SK-N-SH (cell line): ENCODE data around the gene PCBP3. TPM values are rescaled to one million over a fixed set of nuclear protein-coding genes. Genes with fewer than 3 reads are reported as not detected.

Source experiments
- CTCF ChIA-PET: fragments of 300-600, 350-600 bp; formaldehyde crosslinking; extraction: SDS; loops from one replicate; lab custom pipeline; 2021; lab: Yijun Ruan, JAX
- POLR2A ChIA-PET: fragments of 350-600 bp; sonication (Branson Sonifier 250); formaldehyde crosslinking; extraction: SDS; loops from one replicate; lab custom pipeline; 2020; ENCODE audit warnings: antibody characterized with exemption, inconsistent platforms; lab: Yijun Ruan, JAX
- DNase-seq: peaks from one replicate; pipeline ENCODE4 v3.0.0; 2012
- H2AFZ ChIP-seq: fragments of 200-600 bp; sonication (generic); 2 replicates; pipeline ENCODE4 v1.8.1; 2016; ENCODE audit warnings: antibody characterized with exemption, mild to moderate bottlenecking, low read depth
- H3F3A ChIP-seq: fragments of 200-600 bp; sonication (generic); replicated peaks from 2 replicates; pipeline ENCODE3; 2016; ENCODE audit warnings: antibody characterized with exemption, mild to moderate bottlenecking; ENCODE audit not compliant: insufficient read depth
- H3K27ac ChIP-seq, 2 experiments: fragments of 200-500 bp in 1 of 2; fragments of 200-600 bp in 1 of 2; sonication (Bioruptor generic) in 1 of 2; sonication (generic), shearing (Covaris generic) in 1 of 2; 2 replicates each; pipeline versions ENCODE4 v1.5.1 to v1.6.1; 2014 to 2016; ENCODE audit warnings: low read depth in 2 of 2, inconsistent platforms in 1 of 2, low read length in 1 of 2, mild to moderate bottlenecking in 1 of 2, mixed read lengths in 1 of 2
- H3K27me3 ChIP-seq: fragments of 200-600 bp; sonication (generic), shearing (Covaris generic); 2 replicates; pipeline ENCODE4 v1.6.1; 2016; ENCODE audit warnings: mixed run types; ENCODE audit not compliant: insufficient read depth
- H3K36me3 ChIP-seq, 2 experiments: fragments of 200-500 bp in 1 of 2; fragments of 200-600 bp in 1 of 2; sonication (Bioruptor generic) in 1 of 2; sonication (generic) in 1 of 2; replicated peaks in 1 of 2; 2 replicates each; pipeline versions ENCODE3 to v1.5.1; 2014 to 2016; ENCODE audit warnings: low read length in 1 of 2, mild to moderate bottlenecking in 1 of 2; ENCODE audit not compliant: insufficient read depth in 2 of 2, control insufficient read depth in 1 of 2
- H3K4me1 ChIP-seq, 2 experiments: fragments of 200-500 bp in 1 of 2; fragments of 200-600 bp in 1 of 2; sonication (Bioruptor generic) in 1 of 2; sonication (generic), shearing (Covaris generic) in 1 of 2; 2 replicates each; pipeline versions ENCODE4 v1.5.1 to v1.6.1; 2014 to 2016; ENCODE audit warnings: low read depth in 1 of 2, low read length in 1 of 2, mixed run types in 1 of 2; ENCODE audit not compliant: insufficient read depth in 2 of 2, control insufficient read depth in 1 of 2
- H3K4me2 ChIP-seq: fragments of 200-600 bp; sonication (generic), shearing (Covaris generic); 2 replicates; pipeline ENCODE4 v1.6.1; 2017; ENCODE audit warnings: mixed run types
- H3K4me3 ChIP-seq, 2 experiments: fragments of 200-500 bp in 1 of 2; fragments of 200-600 bp in 1 of 2; sonication (Bioruptor generic) in 1 of 2; sonication (generic), shearing (Covaris generic) in 1 of 2; 2 replicates each; pipeline versions ENCODE4 v1.5.1 to v1.8.1; 2014 to 2016; ENCODE audit warnings: low read depth in 2 of 2, inconsistent platforms in 1 of 2, low read length in 1 of 2, mild to moderate bottlenecking in 1 of 2, mixed read lengths in 1 of 2, moderate library complexity in 1 of 2
- H3K79me2 ChIP-seq: fragments of 200-600 bp; sonication (generic); 2 replicates; pipeline ENCODE4 v1.8.1; 2017; ENCODE audit warnings: mild to moderate bottlenecking; ENCODE audit not compliant: insufficient read depth
- H3K9ac ChIP-seq: fragments of 200-600 bp; sonication (generic); 2 replicates; pipeline ENCODE4 v1.6.1; 2017; ENCODE audit warnings: mixed run types
- H3K9me2 ChIP-seq: fragments of 200-600 bp; sonication (generic); 2 replicates; pipeline ENCODE4 v1.6.1; 2017; ENCODE audit warnings: mixed run types
- H3K9me3 ChIP-seq: fragments of 200-600 bp; sonication (generic); 2 replicates; pipeline ENCODE4 v1.6.1; 2017; ENCODE audit warnings: mixed run types, mild to moderate bottlenecking, moderate library complexity
- H4K20me1 ChIP-seq: fragments of 200-600 bp; sonication (generic); 2 replicates; pipeline ENCODE4 v1.6.1; 2017; ENCODE audit warnings: mild to moderate bottlenecking, mixed run types; ENCODE audit not compliant: insufficient read depth
- CTCF ChIP-seq: fragments of 200-600 bp; sonication (generic); IDR thresholded peaks from 2 replicates; pipeline ENCODE4 v1.6.1; 2017; ENCODE audit warnings: antibody characterized with exemption, mild to moderate bottlenecking, moderate library complexity
- EP300 ChIP-seq, 2 experiments: IDR thresholded peaks; 2 replicates each; pipeline versions ENCODE4 v1.4.0 to v1.6.1; 2012; ENCODE audit warnings: borderline replicate concordance in 1 of 2, low read depth in 1 of 2, low read length in 1 of 2
- EZH2phosphoT487 ChIP-seq: fragments of 200-600 bp; sonication (generic); IDR thresholded peaks from 2 replicates; pipeline ENCODE4 v1.6.1; 2017; ENCODE audit warnings: low read depth, mixed run types, mild to moderate bottlenecking, antibody characterized with exemption, moderate library complexity, borderline replicate concordance
- FOSL2 ChIP-seq: IDR thresholded peaks from 2 replicates; pipeline ENCODE4 v1.4.0; 2012; ENCODE audit warnings: low read depth, mild to moderate bottlenecking, moderate library complexity, borderline replicate concordance
- FOXJ3 ChIP-seq: sonication (generic); formaldehyde crosslinking; IDR thresholded peaks from 2 replicates; pipeline ENCODE4 v1.5.1; 2020; ENCODE audit warnings: mild to moderate bottlenecking, missing genetic modification reagents
- FOXM1 ChIP-seq: IDR thresholded peaks from 2 replicates; pipeline ENCODE4 v1.4.0; 2012; ENCODE audit warnings: low read depth, mild to moderate bottlenecking
- NFIC ChIP-seq: IDR thresholded peaks from 2 replicates; pipeline ENCODE4 v1.4.0; 2012; ENCODE audit warnings: borderline replicate concordance
- PBX3 ChIP-seq: IDR thresholded peaks from 2 replicates; pipeline ENCODE4; 2012
- POLR2AphosphoS5 ChIP-seq: IDR thresholded peaks from 2 replicates; pipeline ENCODE4 v1.6.1; 2012; ENCODE audit warnings: low read depth, low read length
- SIN3A ChIP-seq: IDR thresholded peaks from 2 replicates; pipeline ENCODE4 v1.6.1; 2012; ENCODE audit warnings: low read depth, mild to moderate bottlenecking, low read length, moderate library complexity, borderline replicate concordance
- TAF1 ChIP-seq: IDR thresholded peaks from 2 replicates; pipeline ENCODE4 v1.6.1; 2012; ENCODE audit warnings: low read depth, mild to moderate bottlenecking, low read length, moderate library complexity, borderline replicate concordance
- TEAD4 ChIP-seq: IDR thresholded peaks from 2 replicates; pipeline ENCODE4 v1.4.0; 2012; ENCODE audit warnings: mild to moderate bottlenecking, borderline replicate concordance; ENCODE audit not compliant: insufficient read depth
- USF1 ChIP-seq: IDR thresholded peaks from 2 replicates; pipeline ENCODE4 v1.4.0; 2012; ENCODE audit warnings: low read depth, borderline replicate concordance
- USF2 ChIP-seq: fragments of 150-350 bp; IDR thresholded peaks from 2 replicates; pipeline ENCODE4 v1.6.1; 2017; ENCODE audit warnings: antibody characterized with exemption, low read length, low read depth, borderline replicate concordance
- WGBS: methylation state at CpG from one replicate; pipeline ENCODE4 v1.1.6; 2017; ENCODE audit warnings: low lambda C conversion rate; 5-methylcytosine and 5-hydroxymethylcytosine counted together
- polyA plus RNA-seq, 3 experiments: library from polyadenylated mRNA; depleted of rRNA; stranded (reverse); fragments of >200 nt; gene quantifications; 2 replicates each; pipeline ENCODE4 v1.2.3, GENCODE V29; 2012

Gene PCBP3
- polyA plus RNA-seq, 1 of the 3 experiments (the other 2 are of a cell fraction), result 9.5 TPM

GRCh38 chr21:45982092-45982757, 338.7 kb downstream of the PCBP3 start:
- CTCF ChIA-PET, result interaction anchor here (1.0 to 2.8 kb wide), 4 partner anchors 9 to 162 kb away, joined by 4 to 8 read pairs (median 4); partner anchors contain the start of gene COL6A2
- H4K20me1 ChIP-seq, result no peaks in the 10 kb centered on the region
- peak overlapping the region; percentile 86 for H3K9ac ChIP-seq
- POLR2A ChIA-PET, result interaction anchor here (1.0 to 1.4 kb wide), 4 partner anchors 9 to 41 kb away, joined by 3 to 4 read pairs (median 4); no protein-coding TSS in a partner anchor
- TF ChIP-seq USF1, result no peak
- TF ChIP-seq TEAD4, result no peak
- no peak for TF ChIP-seq USF2
- TF ChIP-seq FOXJ3 (CRISPR knock-in tag), result no peak
- no peak for TF ChIP-seq FOXM1
- TF ChIP-seq NFIC, result no peak
- no peak for TF ChIP-seq EZH2phosphoT487
- no peak for TF ChIP-seq TAF1
- no peak for TF ChIP-seq PBX3
- TF ChIP-seq EP300 (IDR thresholded peaks at IDR 0.05; ENCODE audit: borderline replicate concordance in 1 of 2, low read depth in 1 of 2, low read length in 1 of 2), result no peak
- TF ChIP-seq CTCF, result no peak
- no peak for TF ChIP-seq FOSL2
- TF ChIP-seq SIN3A, result no peak
- TF ChIP-seq POLR2AphosphoS5, result no peak
- TF ChIP-seq, all 33 proteins: peak for 0
- H3K27ac ChIP-seq, result peak overlapping the region; percentile 44 to 77; a peak in 2 of 4 replicates
- no peaks in the 10 kb centered on the region for H3K27me3 ChIP-seq
- peak; percentile 71 for DNase-seq
- H3K4me2 ChIP-seq, result peak overlapping the region; percentile 90
- WGBS, result 0% methylated on average over 2 of the region's 45 CpGs
- peaks cover 7 to 13% of the 10 kb centered on the region in 2 experiments for H3K36me3 ChIP-seq
- H3K9me3 ChIP-seq, result no peaks in the 10 kb centered on the region
- peaks cover 12% of the 10 kb centered on the region for H3K79me2 ChIP-seq
- peak overlapping the region; percentile 69 to 86 for H3K4me3 ChIP-seq
- H2AFZ ChIP-seq, result peak overlapping the region; percentile 85
- peaks cover 3 to 24% of the 10 kb centered on the region in 2 experiments; a peak in 1 of 4 replicates for H3K4me1 ChIP-seq
- H3F3A ChIP-seq, result peaks cover 11% of the 10 kb centered on the region
- H3K9me2 ChIP-seq, result no peaks in the 10 kb centered on the region
